SK-N-SH treated with all-trans-retinoic acid at 6 μM for 48 hours (cell line): ENCODE measurements around the gene C17orf75.

Source experiments
- ATAC-seq: fragments of 200-7000 bp; cut with Tn5 transposase; 3 replicates; pipeline ENCODE4 v1.9.1; 2020; ENCODE audit warnings: mild to moderate bottlenecking, moderate library complexity
- ARNTL ChIP-seq: fragments of 450-650 bp; formaldehyde crosslinking; IDR thresholded peaks from 2 replicates; pipeline ENCODE4 v1.5.0; 2020; ENCODE audit warnings: low read depth, mild to moderate bottlenecking, moderate library complexity, borderline replicate concordance
- BACH2 ChIP-seq: fragments of 250-450 bp; sonication (Bioruptor Pico); IDR thresholded peaks from 2 replicates; pipeline ENCODE4 v1.9.0; 2021; ENCODE audit warnings: mild to moderate bottlenecking, borderline replicate concordance
- ESRRG ChIP-seq: fragments of 250-450 bp; sonication (Bioruptor Pico); IDR thresholded peaks from 2 replicates; pipeline ENCODE4 v1.6.1; 2021; ENCODE audit warnings: mild to moderate bottlenecking
- GLIS3 ChIP-seq: fragments of 250-450 bp; sonication (Bioruptor Pico); IDR thresholded peaks from 2 replicates; pipeline ENCODE4 v1.5.0; 2020; ENCODE audit warnings: mild to moderate bottlenecking, moderate library complexity
- ISL1 ChIP-seq: fragments of 250-450 bp; sonication (Bioruptor Pico); IDR thresholded peaks from 2 replicates; pipeline ENCODE4 v2.1.2; 2022; ENCODE audit warnings: mild to moderate bottlenecking, moderate library complexity
- PPARA ChIP-seq: fragments of 250-450 bp; sonication (Bioruptor Pico); IDR thresholded peaks from 2 replicates; pipeline ENCODE4 v1.5.0; 2020; ENCODE audit warnings: mild to moderate bottlenecking, borderline replicate concordance
- RARB ChIP-seq: fragments of 250-450 bp; sonication (Bioruptor Pico); IDR thresholded peaks from 2 replicates; pipeline ENCODE4 v1.8.0; 2021; ENCODE audit warnings: mild to moderate bottlenecking, moderate library complexity
- SNAI2 ChIP-seq: fragments of 250-450 bp; sonication (Bioruptor Pico); IDR thresholded peaks from 2 replicates; pipeline ENCODE4 v1.5.0; 2020; ENCODE audit warnings: mild to moderate bottlenecking, moderate library complexity
- TCF4 ChIP-seq: fragments of 250-450 bp; sonication (Bioruptor Pico); IDR thresholded peaks from 2 replicates; pipeline ENCODE4 v1.8.0; 2021; ENCODE audit warnings: mild to moderate bottlenecking, moderate library complexity, borderline replicate concordance
- TOX ChIP-seq: fragments of 250-450 bp; sonication (Bioruptor Pico); IDR thresholded peaks from 2 replicates; pipeline ENCODE4 v1.8.0; 2021; ENCODE audit warnings: mild to moderate bottlenecking, moderate library complexity, borderline replicate concordance
- ZC3H10 ChIP-seq: fragments of 250-450 bp; sonication (Bioruptor Pico); IDR thresholded peaks from 2 replicates; pipeline ENCODE4 v1.5.1; 2021; ENCODE audit warnings: mild to moderate bottlenecking, moderate library complexity
- ZFP3 ChIP-seq: fragments of 250-450 bp; sonication (Bioruptor Pico); IDR thresholded peaks from 2 replicates; pipeline ENCODE4 v1.5.0; 2020; ENCODE audit warnings: mild to moderate bottlenecking, moderate library complexity
- ZNF565 ChIP-seq: fragments of 450-650 bp; formaldehyde crosslinking; conservative IDR thresholded peaks from 2 replicates; pipeline ENCODE4 v1.5.0; 2020; ENCODE audit warnings: low read depth, mild to moderate bottlenecking, moderate library complexity
- TF ChIP-seq, protein P1 (sequence below): fragments of 250-450 bp; sonication (Bioruptor Pico); IDR thresholded peaks from 2 replicates; pipeline ENCODE4 v1.8.0; 2021; ENCODE audit warnings: low read depth, mild to moderate bottlenecking, moderate library complexity, borderline replicate concordance
- TF ChIP-seq, protein P2 (sequence below): fragments of 250-450 bp; sonication (Bioruptor Pico); IDR thresholded peaks from 2 replicates; pipeline ENCODE4 v1.5.1; 2021; ENCODE audit warnings: mild to moderate bottlenecking, moderate library complexity
- TF ChIP-seq, protein P3 (sequence below): fragments of 250-450 bp; sonication (Bioruptor Pico); IDR thresholded peaks from 2 replicates; pipeline ENCODE4 v1.8.0; 2020; ENCODE audit warnings: mild to moderate bottlenecking, moderate library complexity, borderline replicate concordance
- TF ChIP-seq, protein P4 (sequence below): fragments of 250-450 bp; sonication (Bioruptor Pico); IDR thresholded peaks from 2 replicates; pipeline ENCODE4 v1.5.0; 2020; ENCODE audit warnings: mild to moderate bottlenecking, moderate library complexity
- TF ChIP-seq, protein P5 (sequence below): fragments of 250-450 bp; sonication (Bioruptor Pico); IDR thresholded peaks from 2 replicates; pipeline ENCODE4 v1.5.1; 2020; ENCODE audit warnings: low read depth, mild to moderate bottlenecking, moderate library complexity

C17orf75 gene

DNA sequence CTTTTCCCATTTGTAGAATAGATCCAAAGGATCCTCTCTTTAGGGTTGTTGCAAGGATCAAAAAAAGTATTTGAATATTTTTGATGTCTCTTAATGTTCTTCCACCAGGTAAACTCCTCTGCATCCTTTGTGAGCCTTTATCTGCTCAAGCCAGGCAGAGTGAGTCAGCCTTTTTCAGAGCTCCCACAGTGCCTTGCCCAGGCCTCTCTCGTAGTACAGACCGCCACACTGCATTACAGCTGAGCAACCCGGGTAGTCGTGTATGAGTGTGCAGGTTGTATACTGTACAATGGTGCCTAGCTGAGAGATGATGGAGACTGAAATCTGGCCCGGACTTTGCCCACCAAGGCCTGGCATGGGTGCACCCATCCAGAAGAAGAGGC lies 55.5 kb downstream of the C17orf75 start:
- peak; percentile 95 for TF ChIP-seq ZFP3 (CRISPR knock-in tag)
- TF ChIP-seq SNAI2 (CRISPR knock-in tag) = no peak
- no peak for TF ChIP-seq BACH2 (CRISPR knock-in tag)
- 0 out of 3 replicates have a peak, but pooled peaks have one; percentile 22 for ATAC-seq

DNA sequence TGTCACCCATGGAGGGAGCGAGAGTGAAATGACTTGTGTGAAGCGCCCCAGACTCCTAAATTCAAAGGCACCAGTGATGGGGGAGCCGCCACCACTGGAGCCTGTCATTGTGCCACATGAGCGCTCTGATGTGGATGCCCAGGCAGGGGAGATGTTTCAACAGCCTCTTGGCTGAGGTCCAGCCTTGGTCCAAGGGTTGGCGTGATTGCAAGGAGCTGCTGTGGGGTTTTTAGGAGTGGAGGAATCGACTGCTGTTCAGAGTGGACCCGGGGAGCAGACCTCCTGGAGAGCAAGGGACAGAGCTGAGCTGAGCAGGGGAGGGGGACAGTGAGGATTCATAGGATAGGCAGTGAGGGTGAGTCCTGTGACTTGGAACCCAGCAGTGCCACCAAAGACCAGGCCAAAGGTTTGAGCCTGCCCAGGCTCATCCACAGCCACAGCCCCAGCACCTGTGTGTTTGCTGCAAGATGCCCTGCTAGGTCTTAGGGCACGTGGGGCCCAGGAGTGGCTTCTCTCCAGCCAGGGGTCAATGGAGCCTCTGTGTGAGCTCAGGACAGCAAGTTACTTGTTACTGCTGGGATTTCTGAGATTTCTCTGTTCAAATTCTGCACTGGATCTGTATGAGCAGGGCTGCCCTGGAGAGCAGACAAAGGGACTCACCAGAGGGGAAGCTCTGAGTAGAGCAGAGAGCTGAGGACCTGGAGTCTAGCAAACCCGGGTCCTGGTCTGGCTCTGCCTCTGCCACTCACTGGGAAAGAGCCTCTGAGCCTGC lies 56.0 kb downstream of the C17orf75 start:
- TF ChIP-seq ARNTL (CRISPR knock-in tag) (no peak), ESRRG (CRISPR knock-in tag) (no peak)
- no peak for ATAC-seq

DNA sequence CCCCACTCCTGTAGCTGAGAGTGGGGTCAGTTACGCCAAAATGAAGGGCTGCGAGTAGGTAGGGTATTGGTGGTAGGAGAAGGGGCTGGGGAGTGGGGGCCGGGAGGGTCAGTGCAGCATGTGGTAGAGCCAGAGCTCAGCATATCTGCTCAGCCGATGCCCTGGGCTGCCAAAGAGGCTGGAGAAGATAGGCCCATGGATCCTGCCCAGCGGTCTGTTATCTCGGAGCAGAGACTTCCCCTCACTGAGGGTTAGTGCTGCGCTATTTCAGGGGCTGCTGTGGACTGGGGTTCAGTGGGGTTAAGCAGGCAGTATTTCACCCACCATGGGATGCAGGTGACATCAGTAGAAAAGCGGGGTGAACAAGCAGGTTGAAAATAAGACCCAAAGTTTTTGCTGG lies 56.7 kb downstream of the C17orf75 start:
- no peak for ATAC-seq
- TF ChIP-seq ISL1 (CRISPR knock-in tag) (no peak), RARB (CRISPR knock-in tag) (no peak), TOX (CRISPR knock-in tag) (no peak), ARNTL (CRISPR knock-in tag) (no peak), BACH2 (CRISPR knock-in tag) (no peak), ESRRG (CRISPR knock-in tag) (no peak), ZFP3 (CRISPR knock-in tag) (no peak), PPARA (no peak), GLIS3 (CRISPR knock-in tag) (no peak), ZC3H10 (no peak), TCF4 (no peak), ZNF565 (CRISPR knock-in tag) (no peak)
- TF ChIP-seq, protein P1, sequence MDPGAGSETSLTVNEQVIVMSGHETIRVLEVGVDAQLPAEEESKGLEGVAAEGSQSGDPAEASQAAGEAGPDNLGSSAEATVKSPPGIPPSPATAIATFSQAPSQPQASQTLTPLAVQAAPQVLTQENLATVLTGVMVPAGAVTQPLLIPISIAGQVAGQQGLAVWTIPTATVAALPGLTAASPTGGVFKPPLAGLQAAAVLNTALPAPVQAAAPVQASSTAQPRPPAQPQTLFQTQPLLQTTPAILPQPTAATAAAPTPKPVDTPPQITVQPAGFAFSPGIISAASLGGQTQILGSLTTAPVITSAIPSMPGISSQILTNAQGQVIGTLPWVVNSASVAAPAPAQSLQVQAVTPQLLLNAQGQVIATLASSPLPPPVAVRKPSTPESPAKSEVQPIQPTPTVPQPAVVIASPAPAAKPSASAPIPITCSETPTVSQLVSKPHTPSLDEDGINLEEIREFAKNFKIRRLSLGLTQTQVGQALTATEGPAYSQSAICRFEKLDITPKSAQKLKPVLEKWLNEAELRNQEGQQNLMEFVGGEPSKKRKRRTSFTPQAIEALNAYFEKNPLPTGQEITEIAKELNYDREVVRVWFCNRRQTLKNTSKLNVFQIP (CRISPR knock-in tag) = no peak
- TF ChIP-seq, protein P2, sequence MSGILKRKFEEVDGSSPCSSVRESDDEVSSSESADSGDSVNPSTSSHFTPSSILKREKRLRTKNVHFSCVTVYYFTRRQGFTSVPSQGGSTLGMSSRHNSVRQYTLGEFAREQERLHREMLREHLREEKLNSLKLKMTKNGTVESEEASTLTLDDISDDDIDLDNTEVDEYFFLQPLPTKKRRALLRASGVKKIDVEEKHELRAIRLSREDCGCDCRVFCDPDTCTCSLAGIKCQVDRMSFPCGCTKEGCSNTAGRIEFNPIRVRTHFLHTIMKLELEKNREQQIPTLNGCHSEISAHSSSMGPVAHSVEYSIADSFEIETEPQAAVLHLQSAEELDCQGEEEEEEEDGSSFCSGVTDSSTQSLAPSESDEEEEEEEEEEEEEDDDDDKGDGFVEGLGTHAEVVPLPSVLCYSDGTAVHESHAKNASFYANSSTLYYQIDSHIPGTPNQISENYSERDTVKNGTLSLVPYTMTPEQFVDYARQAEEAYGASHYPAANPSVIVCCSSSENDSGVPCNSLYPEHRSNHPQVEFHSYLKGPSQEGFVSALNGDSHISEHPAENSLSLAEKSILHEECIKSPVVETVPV = no peak
- TF ChIP-seq, protein P3, sequence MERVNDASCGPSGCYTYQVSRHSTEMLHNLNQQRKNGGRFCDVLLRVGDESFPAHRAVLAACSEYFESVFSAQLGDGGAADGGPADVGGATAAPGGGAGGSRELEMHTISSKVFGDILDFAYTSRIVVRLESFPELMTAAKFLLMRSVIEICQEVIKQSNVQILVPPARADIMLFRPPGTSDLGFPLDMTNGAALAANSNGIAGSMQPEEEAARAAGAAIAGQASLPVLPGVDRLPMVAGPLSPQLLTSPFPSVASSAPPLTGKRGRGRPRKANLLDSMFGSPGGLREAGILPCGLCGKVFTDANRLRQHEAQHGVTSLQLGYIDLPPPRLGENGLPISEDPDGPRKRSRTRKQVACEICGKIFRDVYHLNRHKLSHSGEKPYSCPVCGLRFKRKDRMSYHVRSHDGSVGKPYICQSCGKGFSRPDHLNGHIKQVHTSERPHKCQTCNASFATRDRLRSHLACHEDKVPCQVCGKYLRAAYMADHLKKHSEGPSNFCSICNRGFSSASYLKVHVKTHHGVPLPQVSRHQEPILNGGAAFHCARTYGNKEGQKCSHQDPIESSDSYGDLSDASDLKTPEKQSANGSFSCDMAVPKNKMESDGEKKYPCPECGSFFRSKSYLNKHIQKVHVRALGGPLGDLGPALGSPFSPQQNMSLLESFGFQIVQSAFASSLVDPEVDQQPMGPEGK (CRISPR knock-in tag) = no peak
- TF ChIP-seq, protein P4, sequence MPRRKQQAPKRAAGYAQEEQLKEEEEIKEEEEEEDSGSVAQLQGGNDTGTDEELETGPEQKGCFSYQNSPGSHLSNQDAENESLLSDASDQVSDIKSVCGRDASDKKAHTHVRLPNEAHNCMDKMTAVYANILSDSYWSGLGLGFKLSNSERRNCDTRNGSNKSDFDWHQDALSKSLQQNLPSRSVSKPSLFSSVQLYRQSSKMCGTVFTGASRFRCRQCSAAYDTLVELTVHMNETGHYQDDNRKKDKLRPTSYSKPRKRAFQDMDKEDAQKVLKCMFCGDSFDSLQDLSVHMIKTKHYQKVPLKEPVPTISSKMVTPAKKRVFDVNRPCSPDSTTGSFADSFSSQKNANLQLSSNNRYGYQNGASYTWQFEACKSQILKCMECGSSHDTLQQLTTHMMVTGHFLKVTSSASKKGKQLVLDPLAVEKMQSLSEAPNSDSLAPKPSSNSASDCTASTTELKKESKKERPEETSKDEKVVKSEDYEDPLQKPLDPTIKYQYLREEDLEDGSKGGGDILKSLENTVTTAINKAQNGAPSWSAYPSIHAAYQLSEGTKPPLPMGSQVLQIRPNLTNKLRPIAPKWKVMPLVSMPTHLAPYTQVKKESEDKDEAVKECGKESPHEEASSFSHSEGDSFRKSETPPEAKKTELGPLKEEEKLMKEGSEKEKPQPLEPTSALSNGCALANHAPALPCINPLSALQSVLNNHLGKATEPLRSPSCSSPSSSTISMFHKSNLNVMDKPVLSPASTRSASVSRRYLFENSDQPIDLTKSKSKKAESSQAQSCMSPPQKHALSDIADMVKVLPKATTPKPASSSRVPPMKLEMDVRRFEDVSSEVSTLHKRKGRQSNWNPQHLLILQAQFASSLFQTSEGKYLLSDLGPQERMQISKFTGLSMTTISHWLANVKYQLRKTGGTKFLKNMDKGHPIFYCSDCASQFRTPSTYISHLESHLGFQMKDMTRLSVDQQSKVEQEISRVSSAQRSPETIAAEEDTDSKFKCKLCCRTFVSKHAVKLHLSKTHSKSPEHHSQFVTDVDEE = no peak
- TF ChIP-seq, protein P5, sequence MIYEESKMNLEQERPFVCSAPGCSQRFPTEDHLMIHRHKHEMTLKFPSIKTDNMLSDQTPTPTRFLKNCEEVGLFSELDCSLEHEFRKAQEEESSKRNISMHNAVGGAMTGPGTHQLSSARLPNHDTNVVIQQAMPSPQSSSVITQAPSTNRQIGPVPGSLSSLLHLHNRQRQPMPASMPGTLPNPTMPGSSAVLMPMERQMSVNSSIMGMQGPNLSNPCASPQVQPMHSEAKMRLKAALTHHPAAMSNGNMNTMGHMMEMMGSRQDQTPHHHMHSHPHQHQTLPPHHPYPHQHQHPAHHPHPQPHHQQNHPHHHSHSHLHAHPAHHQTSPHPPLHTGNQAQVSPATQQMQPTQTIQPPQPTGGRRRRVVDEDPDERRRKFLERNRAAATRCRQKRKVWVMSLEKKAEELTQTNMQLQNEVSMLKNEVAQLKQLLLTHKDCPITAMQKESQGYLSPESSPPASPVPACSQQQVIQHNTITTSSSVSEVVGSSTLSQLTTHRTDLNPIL = no peak

DNA sequence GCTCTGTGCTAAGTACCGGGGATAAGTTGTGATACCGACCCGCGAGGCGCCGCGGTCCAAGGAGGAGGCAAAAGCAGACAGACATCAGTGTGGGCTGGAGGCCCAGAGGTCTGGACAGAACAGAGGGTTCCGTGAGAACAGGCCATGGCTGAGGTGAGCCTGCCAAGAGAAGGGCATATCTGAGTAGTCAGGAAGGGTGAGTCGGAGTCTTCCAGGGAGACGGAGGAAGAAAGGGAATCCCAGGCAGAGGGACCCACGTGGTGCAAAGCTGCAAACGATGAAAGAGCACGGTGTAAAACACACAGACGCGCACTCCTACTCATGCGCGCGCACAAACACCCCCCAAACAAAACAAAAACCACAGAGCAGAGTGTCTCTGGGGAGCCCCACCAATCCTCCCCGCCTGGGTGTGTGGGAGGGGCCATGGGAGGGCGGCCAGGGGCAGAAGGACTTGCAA lies 58.2 kb downstream of the C17orf75 start:
- 0 out of 3 replicates have a peak, but pooled peaks have one; percentile 33 for ATAC-seq

More for the DNA sequence above, 58.2 kb downstream of the C17orf75 start:
- TF ChIP-seq ZFP3 (CRISPR knock-in tag) = peak; percentile 89
- TF ChIP-seq ESRRG (CRISPR knock-in tag) = no peak
